Activated CD4-positive, alpha-beta T cell treated with anti-CD3 and anti-CD28 coated beads for 4 hours (primary cell): ENCODE results near the gene THTPA.
"Not testable (repeated sequence)": the region's sequence is repeated elsewhere in the genome, so short reads cannot be mapped to it uniquely, and the experiment has no call there.

Experiments used
- DNase-seq, 2 donors: peaks; one replicate each; pipeline ENCODE4 v3.0.0-alpha.2; 2020

The THTPA gene

GRCh38 chr14:23584527-23585203 lies 28.6 kb downstream of the THTPA start:
- DNase-seq: not testable (repeated sequence)

GRCh38 chr14:23588884-23589598 lies 33.0 kb downstream of the THTPA start:
- DNase-seq: peak; percentile 66 to 70

- no peak for DNase-seq
Observed at GRCh38 chr14:23589606-23590005, 33.5 kb downstream of the THTPA start.

GRCh38 chr14:23590198-23590597 lies 34.1 kb downstream of the THTPA start:
- DNase-seq: no peak

GRCh38 chr14:23594191-23594590 lies 38.1 kb downstream of the THTPA start:
- not testable (repeated sequence) for DNase-seq

GRCh38 chr14:23600322-23600707 lies 44.2 kb downstream of the THTPA start:
- no peak for DNase-seq

GRCh38 chr14:23600806-23601205 lies 44.7 kb downstream of the THTPA start:
- no peak for DNase-seq

GRCh38 chr14:23601424-23601823 lies 45.4 kb downstream of the THTPA start:
- DNase-seq: no peak

- no peak for DNase-seq
Observed at GRCh38 chr14:23601845-23602180, 45.7 kb downstream of the THTPA start.

GRCh38 chr14:23602181-23603095 lies 46.4 kb downstream of the THTPA start:
- DNase-seq: no peak

- DNase-seq: no peak
Observed at GRCh38 chr14:23603103-23603502, 47.0 kb downstream of the THTPA start.

- no peak for DNase-seq
Observed at GRCh38 chr14:23604148-23604547, 48.1 kb downstream of the THTPA start.

GRCh38 chr14:23604675-23605170 lies 48.7 kb downstream of the THTPA start:
- no peak for DNase-seq

- no peak for DNase-seq
Observed at GRCh38 chr14:23605931-23606585, 50.0 kb downstream of the THTPA start.

GRCh38 chr14:23608454-23608853 lies 52.4 kb downstream of the THTPA start:
- DNase-seq: no peak

- DNase-seq: no peak
Observed at GRCh38 chr14:23609001-23609400, 52.9 kb downstream of the THTPA start.

GRCh38 chr14:23609411-23610089 lies 53.5 kb downstream of the THTPA start:
- not testable (repeated sequence) for DNase-seq
